H1 (cell line): Measurements from ENCODE around the gene PLIN4. TPM values are rescaled to one million over a fixed set of nuclear protein-coding genes. Genes with fewer than 3 reads are reported as not detected.

Source experiments
- CTCF ChIA-PET: fragments of 300-600 bp; sonication (Branson Sonifier 250); formaldehyde crosslinking; loops from one replicate; lab custom pipeline; 2021; ENCODE audit not compliant: partially characterized antibody; lab: Charles Lee
- POLR2A ChIA-PET: fragments of 300-600 bp; sonication (Branson Sonifier 250); formaldehyde crosslinking; loops from one replicate; lab custom pipeline; 2021; ENCODE audit warnings: inconsistent platforms; ENCODE audit not compliant: partially characterized antibody; lab: Charles Lee
- DNase-seq, 2 experiments: peaks; one replicate each; pipeline versions ENCODE4 v3.0.0 to v3.0.0-alpha.2; 2010 to 2022; ENCODE audit warnings: low spot score in 2 of 2, low read depth in 1 of 2, mixed read lengths in 1 of 2
- FAIRE-seq: peaks from 2 replicates; lab custom pipeline; 2011; peaks lifted over from hg19 to GRCh38; lab: Jason Lieb, UNC
- H2AFZ ChIP-seq: 2 replicates; pipeline ENCODE4 v1.8.1; 2012; ENCODE audit warnings: low read length, inconsistent platforms
- H2AK5ac ChIP-seq: 2 replicates; pipeline ENCODE4 v1.6.1; 2013; ENCODE audit warnings: low read depth, low read length
- H2BK120ac ChIP-seq: replicated peaks from 2 replicates; pipeline ENCODE3; 2013; ENCODE audit warnings: low read depth, low read length, inconsistent platforms
- H2BK12ac ChIP-seq: 2 replicates; pipeline ENCODE4 v1.6.1; 2013; ENCODE audit warnings: low read depth, low read length
- H2BK15ac ChIP-seq: 2 replicates; pipeline ENCODE4 v1.6.1; 2013; ENCODE audit warnings: low read length
- H2BK20ac ChIP-seq: 2 replicates; pipeline ENCODE4 v1.6.1; 2013; ENCODE audit warnings: low read length
- H2BK5ac ChIP-seq: 2 replicates; pipeline ENCODE4 v1.6.1; 2013; ENCODE audit warnings: low read depth, low read length
- H3K14ac ChIP-seq: 2 replicates; pipeline ENCODE4 v1.6.1; 2013; ENCODE audit warnings: inconsistent platforms; ENCODE audit not compliant: insufficient read length
- H3K18ac ChIP-seq: 2 replicates; pipeline ENCODE4 v1.6.1; 2013; ENCODE audit warnings: low read length; ENCODE audit errors: extremely low read depth
- H3K23ac ChIP-seq: 2 replicates; pipeline ENCODE4 v1.6.1; 2013; ENCODE audit warnings: inconsistent platforms; ENCODE audit not compliant: insufficient read length
- H3K23me2 ChIP-seq: 2 replicates; pipeline ENCODE4 v1.6.1; 2013; ENCODE audit warnings: low read depth, low read length
- H3K27ac ChIP-seq: 2 replicates; pipeline ENCODE4 v1.6.1; 2011; ENCODE audit warnings: low read depth, low read length, inconsistent platforms
- H3K27me3 ChIP-seq, 4 experiments: replicated peaks in 1 of 4; 1 replicate in 1 of 4; 2 replicates in 3 of 4; pipeline versions ENCODE4 v1.6.1 to v1.8.1; 2011 to 2013; ENCODE audit warnings: low read length in 3 of 4, mild to moderate bottlenecking in 3 of 4, inconsistent platforms in 2 of 4, mixed read lengths in 2 of 4, moderate library complexity in 1 of 4; ENCODE audit not compliant: control insufficient read depth in 3 of 4, insufficient read depth in 3 of 4; ENCODE audit errors: extremely low read depth in 1 of 4
- H3K36me3 ChIP-seq, 4 experiments: 2 replicates each; pipeline versions ENCODE4 v1.6.1 to v1.8.1; 2011 to 2013; ENCODE audit warnings: mild to moderate bottlenecking in 4 of 4, low read length in 3 of 4, moderate library complexity in 2 of 4, control low read depth in 1 of 4, inconsistent platforms in 1 of 4; ENCODE audit not compliant: insufficient read depth in 4 of 4, control insufficient read depth in 2 of 4
- H3K4ac ChIP-seq: replicated peaks from 2 replicates; pipeline ENCODE3; 2013; ENCODE audit warnings: low read length, low read depth, mixed read lengths, inconsistent platforms; ENCODE audit not compliant: insufficient read length
- H3K4me1 ChIP-seq, 4 experiments: replicated peaks in 1 of 4; 1 replicate in 1 of 4; 2 replicates in 3 of 4; pipeline versions ENCODE4 v1.6.1 to v1.8.1; 2011 to 2013; ENCODE audit warnings: low read length in 3 of 4, inconsistent platforms in 2 of 4, mixed read lengths in 1 of 4; ENCODE audit not compliant: insufficient read depth in 4 of 4, control insufficient read depth in 3 of 4
- H3K4me2 ChIP-seq, 2 experiments: 2 replicates each; pipeline versions ENCODE4 v1.6.1 to v1.8.1; 2011 to 2013; ENCODE audit warnings: low read depth in 2 of 2, low read length in 2 of 2, control low read depth in 1 of 2, inconsistent platforms in 1 of 2, mild to moderate bottlenecking in 1 of 2; ENCODE audit not compliant: insufficient read depth in 1 of 2
- H3K4me3 ChIP-seq, 4 experiments: fragments of 200-600, 300-600 bp in 1 of 4; sonication (generic), shearing (Covaris generic), sonication (Bioruptor Twin) in 1 of 4; 2 replicates each; pipeline versions ENCODE4 v1.5.1 to v1.8.1; 2011 to 2016; ENCODE audit warnings: low read length in 4 of 4, low read depth in 3 of 4, control low read depth in 2 of 4, inconsistent platforms in 2 of 4, mild to moderate bottlenecking in 2 of 4, mixed read lengths in 1 of 4, moderate library complexity in 1 of 4; ENCODE audit not compliant: insufficient read depth in 2 of 4; ENCODE audit errors: extremely low read depth in 1 of 4
- H3K56ac ChIP-seq: replicated peaks from 2 replicates; pipeline ENCODE3; 2013; ENCODE audit warnings: low read depth, mild to moderate bottlenecking, mixed read lengths, low read length, inconsistent platforms; ENCODE audit not compliant: insufficient read length
- H3K79me1 ChIP-seq: 2 replicates; pipeline ENCODE4 v1.6.1; 2013; ENCODE audit warnings: low read depth, low read length, control low read depth
- H3K79me2 ChIP-seq, 2 experiments: 2 replicates each; pipeline versions ENCODE4 v1.6.1 to v1.8.1; 2012 to 2013; ENCODE audit warnings: low read length in 2 of 2, mild to moderate bottlenecking in 2 of 2, inconsistent platforms in 1 of 2; ENCODE audit not compliant: insufficient read depth in 2 of 2, control insufficient read depth in 1 of 2
- H3K9ac ChIP-seq, 4 experiments: replicated peaks in 1 of 4; 1 replicate in 1 of 4; 2 replicates in 3 of 4; pipeline versions ENCODE4 v1.6.1 to v1.8.1; 2011 to 2013; ENCODE audit warnings: low read depth in 3 of 4, low read length in 3 of 4, control low read depth in 2 of 4, mild to moderate bottlenecking in 2 of 4, moderate library complexity in 2 of 4, inconsistent platforms in 1 of 4; ENCODE audit errors: extremely low read depth in 1 of 4
- H3K9me3 ChIP-seq, 2 experiments: 2 replicates each; pipeline versions ENCODE4 v1.6.1 to v1.8.1; 2012 to 2013; ENCODE audit warnings: mild to moderate bottlenecking in 2 of 2, moderate library complexity in 2 of 2, control low read depth in 1 of 2, inconsistent platforms in 1 of 2, low read depth in 1 of 2, low read length in 1 of 2, mixed read lengths in 1 of 2; ENCODE audit not compliant: insufficient read depth in 2 of 2
- H4K20me1 ChIP-seq, 2 experiments: replicated peaks in 1 of 2; 2 replicates each; pipeline versions ENCODE3 to v1.8.1; 2011 to 2013; ENCODE audit warnings: inconsistent platforms in 2 of 2, low read length in 2 of 2, mild to moderate bottlenecking in 1 of 2; ENCODE audit not compliant: insufficient read depth in 2 of 2, control insufficient read depth in 1 of 2
- H4K5ac ChIP-seq: 2 replicates; pipeline ENCODE4 v1.6.1; 2013; ENCODE audit warnings: low read length, low read depth, mixed read lengths, inconsistent platforms; ENCODE audit not compliant: insufficient read length
- H4K8ac ChIP-seq: 2 replicates; pipeline ENCODE4 v1.8.0; 2013; ENCODE audit warnings: mild to moderate bottlenecking, moderate library complexity, low read length, inconsistent platforms; ENCODE audit not compliant: insufficient read depth; ENCODE audit errors: extremely low read depth
- H4K91ac ChIP-seq: replicated peaks from 2 replicates; pipeline ENCODE3; 2013; ENCODE audit warnings: low read length, mixed read lengths, inconsistent platforms; ENCODE audit not compliant: insufficient read length
- CBX5 ChIP-seq: fragments of 300-800, 300-1000 bp; sonication (generic); IDR thresholded peaks from 2 replicates; pipeline ENCODE4 v1.7.1; 2016; ENCODE audit warnings: antibody characterized with exemption, low read length, low read depth
- CEBPB ChIP-seq: IDR thresholded peaks from 2 replicates; pipeline ENCODE4 v1.6.1; 2012; ENCODE audit warnings: low read depth, low read length
- CREB1 ChIP-seq: IDR thresholded peaks from 2 replicates; pipeline ENCODE4 v1.6.1; 2012; ENCODE audit warnings: inconsistent platforms
- POLR2A ChIP-seq, 2 experiments: IDR thresholded peaks; 1 replicate in 1 of 2; 2 replicates in 1 of 2; pipeline ENCODE4 v1.6.1; 2011; ENCODE audit warnings: low read depth in 2 of 2, low read length in 2 of 2, mild to moderate bottlenecking in 2 of 2; ENCODE audit errors: control extremely low read depth in 1 of 2
- RFX5 ChIP-seq: IDR thresholded peaks from 2 replicates; pipeline ENCODE4 v1.6.1; 2011; ENCODE audit warnings: low read depth, low read length, improper control_type of control experiment, borderline replicate concordance
- SRF ChIP-seq: IDR thresholded peaks from 2 replicates; pipeline ENCODE4 v1.6.1; 2011; ENCODE audit warnings: mild to moderate bottlenecking, low read depth, low read length, moderate library complexity
- TEAD4 ChIP-seq: IDR thresholded peaks from 2 replicates; pipeline ENCODE4 v1.6.1; 2012; ENCODE audit warnings: low read depth, low read length, inconsistent platforms, mixed read lengths
- WGBS, 2 experiments: shearing (Covaris generic) in 1 of 2; methylation state at CpG; one replicate each; pipeline versions ENCODE4 v1.1.6 to v1.1.7; 2013 to 2015; ENCODE audit warnings: low lambda C conversion rate in 2 of 2, mixed read lengths in 2 of 2, inconsistent platforms in 1 of 2, low coverage in 1 of 2, missing lambda C conversion rate in 1 of 2; ENCODE audit not compliant: insufficient replicate concordance in 2 of 2, insufficient coverage in 1 of 2, insufficient read length in 1 of 2; ENCODE audit errors: extremely low coverage in 1 of 2, missing lambda C conversion rate in 1 of 2; 5-methylcytosine and 5-hydroxymethylcytosine counted together
- polyA plus RNA-seq, 7 experiments: library from polyadenylated mRNA; depleted of rRNA in 3 of 7; stranded (reverse) in 5 of 7; unstranded in 2 of 7; fragments of >200 nt in 5 of 7; fragments of 200-250 nt in 2 of 7; gene quantifications; 1 replicate in 5 of 7; 2 replicates in 1 of 7; 4 replicates in 1 of 7; pipeline versions ENCODE4 v1.2.1 to v1.2.3, GENCODE V29; 2011 to 2013; ENCODE audit warnings: missing spikeins in 2 of 7, mixed read lengths in 2 of 7
- total RNA-seq: library from RNA; stranded (reverse); fragmentation: NEBNext Ultra II Directional; extraction: Animal tissue kit (Norgen Biotek cat#: 25700); gene quantifications from 2 replicates; pipeline ENCODE4 v1.2.1, GENCODE V29; 2021
- TF ChIP-seq, protein P1 (sequence below): IDR thresholded peaks from 2 replicates; pipeline ENCODE4 v1.6.1; 2012; ENCODE audit warnings: inconsistent platforms
- TF ChIP-seq, protein P2 (sequence below): IDR thresholded peaks from 2 replicates; pipeline ENCODE4 v1.6.1; 2012; ENCODE audit warnings: low read length, inconsistent platforms
- TF ChIP-seq, protein P3 (sequence below): IDR thresholded peaks from 2 replicates; pipeline ENCODE4 v1.6.1; 2011; ENCODE audit warnings: low read length, improper control_type of control experiment

Gene PLIN4
- total and polyA plus RNA-seq, 2 of the 8 experiments (the other 6 are each of a cell fraction or from before 2014, with no cell fraction given): 0.35 to 0.45 TPM

DNA sequence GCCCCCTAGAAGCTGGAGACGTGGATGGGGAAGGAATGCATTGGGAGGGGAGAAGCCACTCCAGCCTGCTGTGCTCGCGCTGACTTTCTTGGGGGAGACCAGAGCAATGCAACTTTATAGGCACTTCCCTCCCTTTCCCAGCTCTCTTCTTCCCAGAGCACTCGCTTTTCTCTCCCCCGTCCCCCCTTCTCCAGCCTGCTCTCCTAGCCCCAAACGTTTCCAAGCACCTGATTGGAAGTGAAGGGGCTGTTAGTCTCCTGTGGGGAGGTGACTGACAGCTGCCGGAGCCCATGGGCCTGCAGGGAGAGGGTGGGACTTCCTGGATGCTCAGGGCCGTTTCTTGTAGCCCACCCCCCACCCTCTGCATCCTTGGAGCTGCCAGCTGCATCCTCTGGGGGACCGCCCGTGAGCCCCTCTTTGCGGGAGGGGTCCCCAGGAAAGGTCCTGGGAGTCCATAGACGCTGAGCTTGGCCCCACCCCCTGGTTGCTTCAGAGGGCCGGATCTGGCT is 43.7 kb downstream of the PLIN4 start:
- Histone ChIP-seq H3K79me1 (peaks cover 17% of the 10 kb centered on the region; the same call in 1 of the 2 replicates), H2BK12ac (no peak overlapping the region), H2AK5ac (no peak overlapping the region), H4K5ac (no peak overlapping the region), H3K14ac (no peak overlapping the region), H2BK120ac (no peak overlapping the region), H3K36me3 (peaks cover 8 to 28% (median 17%) of the 10 kb centered on the region in 4 experiments; a peak in 7 of 8 replicates), H3K79me2 (peaks cover 14 to 35% of the 10 kb centered on the region in 2 experiments; a peak in 3 of 4 replicates), H3K56ac (peak overlapping the region; percentile 5), H3K4me3 (peak overlapping the region; percentile 69 to 99 (median 74)), H3K23me2 (peaks cover 22% of the 10 kb centered on the region), H4K91ac (no peak overlapping the region), H3K9ac (peak overlapping the region in 3 of 4 experiments; percentile 36 to 54 (median 45); a peak in 5 of 7 replicates), H3K9me3 (no peaks in the 10 kb centered on the region), H3K18ac (no peak overlapping the region), H2AFZ (peak overlapping the region; percentile 76), H3K4me1 (peaks cover 0 to 16% (median 11%) of the 10 kb centered on the region in 4 experiments; a peak in 5 of 7 replicates), H3K23ac (no peak overlapping the region), H3K27me3 (no peaks in the 10 kb centered on the region; a peak in 1 of 7 replicates), H4K8ac (peak overlapping the region; percentile 80), H3K4ac (peak overlapping the region; percentile 75), H3K4me2 (peak overlapping the region; percentile 81 to 95), H4K20me1 (peaks cover 0 to 15% of the 10 kb centered on the region in 2 experiments), H2BK5ac (peak overlapping the region; percentile 63; the same call in 1 of the 2 replicates), H2BK15ac (no peak overlapping the region), H2BK20ac (no peak overlapping the region), H3K27ac (0 out of 2 replicates have a peak overlapping the region, but pooled peaks have one; percentile 43)
- CTCF ChIA-PET: interaction anchor here (0.6 to 2.1 kb wide), 11 partner anchors 20 to 551 kb away, joined by 3 to 6 read pairs (median 3); no protein-coding TSS in a partner anchor
- DNase-seq (peak; percentile 68 to 79), FAIRE-seq (peak; percentile 83)
- POLR2A ChIA-PET: interaction anchor here (0.5 to 1.8 kb wide), 17 partner anchors 8 to 259 kb away, joined by 3 to 6 read pairs (median 3); partner anchors contain the start of genes PLIN4 and PLIN5
- WGBS, 2 experiments: 4% methylated on average over 13 of the region's 13 CpGs; no CpG with 5 or more reads in 1 of the 2 experiments
- no peak for TF ChIP-seq RFX5
- TF ChIP-seq, protein P1, sequence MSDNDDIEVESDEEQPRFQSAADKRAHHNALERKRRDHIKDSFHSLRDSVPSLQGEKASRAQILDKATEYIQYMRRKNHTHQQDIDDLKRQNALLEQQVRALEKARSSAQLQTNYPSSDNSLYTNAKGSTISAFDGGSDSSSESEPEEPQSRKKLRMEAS: no peak
- TF ChIP-seq, protein P2, sequence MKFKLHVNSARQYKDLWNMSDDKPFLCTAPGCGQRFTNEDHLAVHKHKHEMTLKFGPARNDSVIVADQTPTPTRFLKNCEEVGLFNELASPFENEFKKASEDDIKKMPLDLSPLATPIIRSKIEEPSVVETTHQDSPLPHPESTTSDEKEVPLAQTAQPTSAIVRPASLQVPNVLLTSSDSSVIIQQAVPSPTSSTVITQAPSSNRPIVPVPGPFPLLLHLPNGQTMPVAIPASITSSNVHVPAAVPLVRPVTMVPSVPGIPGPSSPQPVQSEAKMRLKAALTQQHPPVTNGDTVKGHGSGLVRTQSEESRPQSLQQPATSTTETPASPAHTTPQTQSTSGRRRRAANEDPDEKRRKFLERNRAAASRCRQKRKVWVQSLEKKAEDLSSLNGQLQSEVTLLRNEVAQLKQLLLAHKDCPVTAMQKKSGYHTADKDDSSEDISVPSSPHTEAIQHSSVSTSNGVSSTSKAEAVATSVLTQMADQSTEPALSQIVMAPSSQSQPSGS: no peak
- TF ChIP-seq SRF: no peak
- no peak for TF ChIP-seq CBX5
- TF ChIP-seq POLR2A (IDR thresholded peaks at IDR 0.05; ENCODE audit: control extremely low read depth in 1 of 2, low read depth in 2 of 2, low read length in 2 of 2): no peak
- TF ChIP-seq CREB1: 0 out of 2 replicates have a peak, but pooled peaks have one; percentile 12
- TF ChIP-seq CEBPB: no peak
- no peak for TF ChIP-seq TEAD4
- TF ChIP-seq, protein P3, sequence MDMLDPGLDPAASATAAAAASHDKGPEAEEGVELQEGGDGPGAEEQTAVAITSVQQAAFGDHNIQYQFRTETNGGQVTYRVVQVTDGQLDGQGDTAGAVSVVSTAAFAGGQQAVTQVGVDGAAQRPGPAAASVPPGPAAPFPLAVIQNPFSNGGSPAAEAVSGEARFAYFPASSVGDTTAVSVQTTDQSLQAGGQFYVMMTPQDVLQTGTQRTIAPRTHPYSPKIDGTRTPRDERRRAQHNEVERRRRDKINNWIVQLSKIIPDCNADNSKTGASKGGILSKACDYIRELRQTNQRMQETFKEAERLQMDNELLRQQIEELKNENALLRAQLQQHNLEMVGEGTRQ: no peak
